HG03045 (cell line): ENCODE results near the gene TMPRSS11F.
"Not testable (repeated sequence)": the region's sequence is repeated elsewhere in the genome, so short reads cannot be mapped to it uniquely, and the experiment has no call there.

Experiments used
- ATAC-seq: cut with Tn5 transposase; IDR thresholded peaks from one replicate; pipeline ENCODE4 v1.9.1; 2021; ENCODE audit warnings: mild to moderate bottlenecking, moderate library complexity; ENCODE audit not compliant: unreplicated experiment

Gene TMPRSS11F

DNA sequence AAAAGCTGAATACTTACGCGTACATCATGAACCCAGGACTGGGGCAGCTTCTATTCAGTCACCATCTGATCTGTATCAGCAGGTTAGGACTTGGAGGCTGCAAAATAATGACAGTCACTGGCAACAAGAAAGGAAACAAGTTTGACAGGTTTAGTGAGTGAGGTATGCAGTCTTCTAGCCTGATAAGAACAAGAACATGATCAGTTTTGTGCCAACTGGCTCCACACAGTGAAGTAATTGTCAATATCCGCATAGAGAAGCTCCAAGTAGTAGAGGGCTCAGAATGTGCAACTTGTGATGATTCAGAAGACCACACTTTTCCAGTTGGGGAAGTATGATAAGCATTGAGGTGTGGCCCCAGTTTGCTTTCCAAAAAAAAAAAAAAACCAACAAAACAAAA, at the start of gene TMPRSS11F:
Gene TMPRSS11F, minus strand, starts transcription at position 77 of the 400 bp plus-strand sequence. Its CDS starts 49 bp downstream, at position 28.
- ATAC-seq, result no peak

DNA sequence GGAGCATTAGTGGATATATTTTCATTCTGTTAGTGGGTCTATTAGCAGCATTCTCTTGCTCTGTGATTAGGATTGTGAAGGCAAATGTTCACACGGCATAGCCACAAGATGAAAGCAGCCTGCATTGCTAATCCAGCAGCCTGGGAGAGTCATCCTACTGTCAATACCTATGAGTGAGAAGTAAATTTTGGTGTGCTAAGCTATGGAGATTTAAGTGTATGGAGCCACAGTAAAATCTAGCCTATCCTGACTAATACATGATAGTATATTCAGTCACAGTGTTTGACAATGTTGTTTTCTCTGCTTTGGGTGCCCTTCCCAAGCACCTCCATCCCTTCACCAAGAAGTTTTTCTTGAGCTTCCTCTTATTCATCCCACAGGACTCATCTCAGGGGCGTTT, 47.2 kb upstream of the TMPRSS11F start:
- ATAC-seq, result no peak

DNA sequence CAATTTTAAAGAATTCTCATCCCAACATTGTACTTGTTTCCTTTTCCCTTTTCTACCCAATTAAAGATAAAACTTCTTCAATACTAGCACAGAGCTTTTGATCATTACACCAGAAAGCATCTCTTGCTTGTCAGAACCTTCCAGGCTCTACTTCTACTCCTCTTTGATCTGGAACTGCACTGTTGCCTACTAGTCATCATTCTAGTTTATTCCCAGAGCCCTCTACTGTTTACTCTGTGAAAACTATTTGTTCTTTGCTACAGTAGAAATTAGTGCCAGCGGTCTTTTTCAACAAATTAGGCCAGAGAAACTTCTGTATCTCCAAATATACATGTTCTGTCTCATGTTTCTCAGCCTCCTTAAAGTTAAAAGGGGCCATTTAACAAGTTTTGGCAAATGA, 46.8 kb upstream of the TMPRSS11F start:
- ATAC-seq, result no peak

DNA sequence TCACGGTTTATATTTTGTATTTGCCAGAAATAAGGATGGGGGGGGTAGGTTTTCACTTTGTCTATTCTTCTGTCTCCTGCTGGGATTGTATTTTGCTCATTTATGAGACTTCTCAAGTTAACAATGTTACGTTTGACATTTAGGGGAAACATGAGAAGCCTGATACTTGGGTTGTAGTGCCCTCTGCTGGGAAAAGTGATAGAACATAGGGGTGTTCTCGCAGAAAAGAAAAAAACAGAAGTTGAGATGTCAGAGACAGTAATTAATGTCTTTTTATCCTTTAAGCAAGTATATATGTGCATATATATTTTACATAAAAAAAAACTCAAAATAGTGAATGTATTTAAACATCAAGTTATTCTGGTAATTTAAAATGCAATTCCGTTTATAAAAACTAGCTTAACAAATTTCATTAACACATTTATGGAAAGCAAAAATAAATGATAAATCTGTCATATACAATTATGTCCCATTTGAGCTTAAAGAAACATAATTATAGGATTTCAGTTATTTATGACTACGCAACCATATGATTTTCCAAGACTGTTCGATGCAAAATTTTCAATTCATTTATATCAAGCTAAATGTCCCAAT, 46.0 kb upstream of the TMPRSS11F start:
- ATAC-seq, result no peak

DNA sequence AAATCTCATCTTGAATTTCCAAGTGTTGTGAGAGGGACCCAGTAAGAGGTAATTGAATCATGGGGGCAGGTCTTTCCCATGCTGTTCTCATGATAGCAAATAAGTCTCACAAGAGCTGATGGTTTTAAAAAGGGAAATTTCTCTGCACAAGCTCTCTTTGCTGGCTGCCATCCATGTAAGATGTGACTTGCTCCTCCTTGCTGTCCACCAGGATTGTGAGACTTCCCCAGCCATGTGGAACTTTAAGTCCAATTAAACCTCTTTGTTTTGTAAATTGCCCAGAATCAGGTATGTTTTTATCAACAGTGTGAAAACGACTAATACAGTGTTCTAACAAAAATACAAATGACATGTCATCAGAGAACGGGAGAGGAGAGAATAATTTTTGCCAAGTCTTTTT, 44.7 kb upstream of the TMPRSS11F start:
- ATAC-seq, result not testable (repeated sequence)

DNA sequence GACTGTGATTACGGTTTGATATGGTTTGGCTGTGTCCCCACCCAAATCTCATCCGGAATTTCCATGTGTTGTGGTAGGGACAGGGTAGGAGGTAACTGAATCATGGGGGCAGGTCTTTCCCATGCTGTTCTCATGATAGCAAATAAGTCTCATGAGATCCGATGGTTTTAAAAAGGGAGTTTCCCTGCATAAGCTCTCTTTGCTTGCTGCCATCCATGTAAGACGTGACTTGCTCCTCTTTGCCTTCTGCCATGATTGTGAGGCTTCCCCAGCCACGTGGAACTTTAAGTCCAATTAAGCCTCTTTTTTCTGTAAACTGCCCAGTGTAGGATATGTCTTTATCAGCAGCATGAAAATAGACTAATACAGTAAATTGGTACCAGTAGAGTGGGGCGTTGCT, 42.5 kb upstream of the TMPRSS11F start:
- not testable (repeated sequence) for ATAC-seq

DNA sequence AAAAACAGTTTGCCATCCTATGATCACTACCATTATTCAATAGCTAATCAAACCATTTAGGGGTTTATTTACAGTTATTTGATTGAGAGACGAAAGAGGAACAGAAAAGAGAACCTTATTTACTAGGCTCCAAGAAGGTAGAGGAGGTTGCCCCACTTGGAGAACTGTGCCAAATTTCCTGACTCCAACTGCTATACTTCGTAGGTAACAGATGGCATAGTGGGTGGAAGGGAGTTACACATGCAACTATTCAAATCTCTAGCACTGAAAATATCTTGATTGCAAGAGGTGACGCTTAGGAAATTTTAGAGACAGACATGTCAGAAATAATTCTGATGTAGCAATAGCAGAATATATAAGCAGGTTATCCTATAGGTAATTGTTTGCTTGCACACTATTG, 38.0 kb upstream of the TMPRSS11F start:
- no peak for ATAC-seq

DNA sequence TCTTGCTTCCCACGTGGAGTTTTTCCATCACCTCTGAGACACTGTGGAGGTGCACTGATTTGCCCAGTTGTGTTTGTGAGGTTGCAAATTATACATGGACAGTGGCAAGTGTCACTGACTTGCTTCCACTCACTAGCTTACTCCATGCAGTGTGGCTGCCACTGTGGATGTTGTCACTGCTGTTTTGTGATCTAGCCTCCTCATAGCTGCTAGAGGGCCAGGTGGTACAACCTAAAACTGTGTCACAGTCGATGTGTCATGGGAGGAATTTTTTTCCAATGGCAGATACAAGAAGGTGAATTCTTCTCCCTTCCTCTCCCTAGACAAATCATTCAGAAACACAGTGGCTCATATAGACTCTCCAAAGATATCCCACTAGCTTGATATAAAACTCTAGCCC, 37.5 kb upstream of the TMPRSS11F start:
- ATAC-seq, result no peak

DNA sequence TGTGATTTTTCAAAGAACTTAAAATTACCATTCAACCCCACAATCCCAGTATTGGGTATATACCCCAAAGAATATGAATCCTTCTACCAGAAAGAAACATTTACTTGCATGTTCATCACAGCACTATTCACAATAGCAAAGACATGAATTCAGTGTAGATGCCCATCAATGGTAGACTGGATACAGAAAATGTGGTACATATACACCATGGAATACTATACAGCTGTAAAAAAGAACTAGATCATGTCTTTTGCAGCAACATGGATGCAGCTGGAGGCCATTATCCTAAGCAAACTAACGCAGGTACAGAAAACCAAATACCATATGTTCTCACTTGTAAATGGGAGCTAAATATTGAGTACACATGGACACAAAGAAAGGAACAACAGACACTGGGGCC, 34.1 kb upstream of the TMPRSS11F start:
- ATAC-seq, result no peak

DNA sequence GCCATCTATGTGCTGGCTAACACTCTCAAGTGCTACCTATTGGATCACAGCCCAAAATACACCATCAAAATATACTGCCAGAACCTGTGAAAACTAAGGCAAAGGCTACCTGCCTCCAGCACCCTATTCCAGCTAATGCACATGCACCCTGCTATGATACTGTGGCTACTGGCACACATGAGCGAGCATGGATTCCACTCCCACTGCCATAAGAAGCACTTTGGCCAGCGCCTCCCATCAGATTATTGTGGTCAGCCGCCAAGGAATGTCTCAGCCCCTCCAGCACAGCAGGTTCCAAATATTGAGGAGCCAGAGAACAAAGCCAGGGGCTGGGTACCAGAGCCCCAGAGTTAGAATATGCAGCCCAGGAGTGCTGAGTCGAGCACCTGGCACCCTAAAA, 32.5 kb upstream of the TMPRSS11F start:
- ATAC-seq, result no peak

DNA sequence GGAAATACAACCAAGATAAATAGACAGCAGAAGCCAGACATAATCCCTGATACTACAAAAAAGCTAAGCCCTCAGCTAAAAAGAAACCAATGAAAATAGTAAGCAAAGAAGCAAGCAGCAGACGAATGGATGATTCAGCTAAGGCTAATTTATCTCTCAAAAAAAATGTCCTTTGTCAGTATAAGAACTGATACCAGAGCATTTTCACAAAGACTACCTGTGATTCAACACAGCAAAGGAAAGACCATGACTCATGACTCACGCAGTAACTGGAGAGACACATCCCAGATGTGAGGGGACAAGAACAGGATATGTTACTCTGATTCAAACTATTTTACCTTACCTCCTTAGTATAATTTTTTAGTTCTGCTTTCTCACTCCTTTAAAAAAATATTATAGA, 22.7 kb upstream of the TMPRSS11F start:
- no peak for ATAC-seq

DNA sequence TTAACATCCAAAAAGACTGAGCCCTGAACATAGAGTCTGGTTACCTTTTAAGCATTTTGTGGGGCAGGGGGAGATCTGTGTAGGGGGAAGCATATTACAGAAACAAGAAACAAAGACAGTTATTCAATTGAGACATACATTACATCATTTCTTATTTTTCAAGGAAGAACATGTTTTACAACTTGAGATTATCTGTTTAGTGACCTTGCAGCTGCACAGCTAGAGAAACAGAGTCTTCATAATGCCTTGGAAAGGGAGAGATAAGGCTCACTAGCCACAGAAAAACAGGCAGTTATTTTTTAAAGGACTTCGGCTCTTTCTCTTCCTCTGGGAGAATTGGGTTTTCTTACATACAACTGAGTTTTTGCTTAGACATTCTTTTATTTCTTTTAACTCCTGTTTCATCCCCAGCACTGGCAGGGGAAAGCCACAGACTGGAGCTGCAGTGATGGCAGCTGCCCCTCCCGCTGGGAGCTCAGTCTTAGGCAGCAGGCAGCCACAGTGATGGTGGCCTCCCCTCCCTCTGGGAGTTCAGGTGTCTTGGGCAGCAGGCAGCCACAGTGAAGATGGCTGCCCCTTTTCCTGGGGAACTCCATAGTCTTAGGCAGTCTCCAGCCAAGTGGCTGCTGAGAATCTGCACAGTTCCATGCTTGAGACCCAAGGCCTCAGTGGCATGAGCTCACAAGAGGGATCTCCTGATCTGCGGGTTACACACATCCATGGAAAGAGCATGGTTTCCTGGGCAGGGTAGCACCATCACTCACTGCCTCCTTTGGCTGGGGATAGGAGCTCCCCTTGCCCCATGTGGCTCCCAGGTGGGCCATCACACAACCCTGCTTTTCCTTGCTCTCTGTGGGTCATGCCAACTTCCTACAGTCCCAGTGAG, 19.4 kb upstream of the TMPRSS11F start:
- ATAC-seq, result no peak

DNA sequence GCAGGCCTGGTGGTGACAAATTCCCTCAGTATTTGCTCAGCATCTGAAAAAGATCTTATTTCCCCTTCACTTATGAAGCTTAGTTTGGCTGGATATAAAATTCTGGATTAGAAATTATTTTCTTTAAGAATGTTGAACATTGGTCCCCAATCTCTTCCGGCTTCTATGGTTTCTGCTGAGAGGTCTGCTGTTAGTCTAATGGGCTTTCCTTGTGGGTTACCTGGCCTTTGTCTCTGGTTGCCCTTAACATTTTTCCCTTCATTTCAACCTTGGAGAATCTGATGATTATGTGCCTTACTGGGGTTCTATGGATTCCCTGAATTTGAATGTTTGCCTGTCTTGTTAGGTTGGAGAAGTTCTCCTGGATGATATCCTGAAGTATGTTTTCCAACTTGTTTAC, 17.4 kb upstream of the TMPRSS11F start:
- no peak for ATAC-seq

DNA sequence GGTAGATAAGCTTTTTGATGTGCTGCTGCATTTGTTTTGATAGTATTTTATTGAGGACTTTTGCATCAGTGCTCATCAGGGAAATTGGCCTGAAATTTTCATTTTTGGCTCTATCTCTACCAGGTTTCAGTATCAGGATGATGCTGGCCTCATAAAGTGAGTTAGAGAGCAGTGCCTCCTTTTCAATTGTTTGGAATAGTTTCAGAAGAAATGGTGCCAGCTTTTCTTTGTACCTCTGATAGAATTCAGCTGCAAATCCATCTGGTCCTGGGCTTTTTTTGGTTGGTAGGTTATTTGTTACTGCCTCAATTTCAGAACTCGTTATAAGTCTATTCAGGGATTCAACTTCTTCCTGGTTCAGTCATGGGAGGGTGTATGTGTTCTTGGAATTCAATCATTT, 15.6 kb upstream of the TMPRSS11F start:
- ATAC-seq, result no peak

DNA sequence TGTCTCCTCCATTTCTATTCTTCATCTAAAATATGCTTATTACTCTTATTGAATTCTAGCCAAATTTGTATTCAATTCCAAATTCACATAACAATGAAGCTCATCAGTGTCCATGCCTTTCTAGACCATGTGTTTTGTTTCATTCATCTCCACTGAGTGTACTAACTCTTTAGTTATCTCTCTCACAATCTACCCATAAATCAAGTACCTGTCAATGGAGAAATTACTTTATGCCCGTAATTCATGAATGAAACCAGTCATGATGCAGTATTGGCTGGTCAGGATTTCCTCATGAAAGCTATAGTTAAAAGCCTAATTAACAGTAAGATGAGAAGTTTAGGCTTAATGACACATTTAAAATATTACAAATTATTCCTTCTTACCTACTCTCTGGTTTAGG, 12.2 kb upstream of the TMPRSS11F start:
- ATAC-seq, result no peak

DNA sequence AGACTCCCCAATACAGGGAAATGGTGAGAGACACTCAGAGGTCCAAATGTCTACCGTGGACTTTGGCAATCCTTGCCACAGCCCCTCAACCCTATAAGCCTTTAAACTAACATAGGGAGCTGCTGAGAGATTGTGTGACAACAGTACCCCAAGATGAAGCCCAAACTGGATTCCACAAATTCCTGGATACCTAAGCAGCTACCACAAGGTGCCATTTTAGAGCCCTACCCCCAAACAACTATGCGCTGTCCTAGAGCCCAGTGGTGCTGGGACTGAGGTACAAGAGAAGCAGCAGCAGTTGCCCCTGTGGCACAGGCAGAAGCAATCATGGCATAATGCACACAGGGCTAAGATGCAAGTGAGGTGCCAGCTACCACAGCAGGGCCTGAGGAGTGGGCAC, 2.7 kb upstream of the TMPRSS11F start:
- no peak for ATAC-seq

DNA sequence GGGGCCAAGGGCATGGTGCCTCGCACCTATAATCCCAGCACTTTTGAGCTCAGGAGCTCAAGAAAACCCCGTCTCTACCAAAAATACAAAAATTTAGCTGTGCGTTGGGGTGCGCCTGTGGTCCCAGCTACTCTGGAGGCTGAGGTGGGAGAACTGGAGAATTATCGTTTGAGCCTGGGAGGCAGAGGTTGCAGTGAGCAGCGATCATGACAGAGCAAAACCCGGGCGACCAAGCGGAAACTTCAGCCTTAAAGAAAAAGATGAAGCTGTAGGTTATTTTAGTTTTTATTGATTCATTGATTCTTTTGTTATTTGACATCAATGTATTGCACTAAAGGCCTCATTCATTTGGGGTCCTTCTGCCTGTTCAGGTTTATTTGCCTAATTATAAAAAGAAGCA, 5.4 kb downstream of the TMPRSS11F start:
- no peak for ATAC-seq

DNA sequence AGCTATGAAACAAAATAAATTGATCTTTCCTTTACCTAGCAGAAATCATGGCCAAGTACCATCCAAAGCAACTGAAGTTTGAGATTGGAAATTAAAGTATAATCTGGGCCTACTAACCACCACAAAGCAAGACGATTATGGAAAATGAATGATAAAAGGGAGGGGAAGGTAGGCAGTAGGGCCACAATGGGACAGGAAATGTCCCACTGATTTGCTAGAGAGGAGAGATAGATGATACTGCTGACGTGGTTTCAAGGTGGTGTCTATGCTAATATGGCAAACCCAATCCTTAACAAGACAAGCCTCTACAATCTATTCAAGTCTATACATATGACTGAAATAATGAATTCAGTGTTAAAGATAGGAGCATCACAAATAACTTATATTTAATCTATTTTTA, 6.1 kb downstream of the TMPRSS11F start:
- ATAC-seq, result no peak

DNA sequence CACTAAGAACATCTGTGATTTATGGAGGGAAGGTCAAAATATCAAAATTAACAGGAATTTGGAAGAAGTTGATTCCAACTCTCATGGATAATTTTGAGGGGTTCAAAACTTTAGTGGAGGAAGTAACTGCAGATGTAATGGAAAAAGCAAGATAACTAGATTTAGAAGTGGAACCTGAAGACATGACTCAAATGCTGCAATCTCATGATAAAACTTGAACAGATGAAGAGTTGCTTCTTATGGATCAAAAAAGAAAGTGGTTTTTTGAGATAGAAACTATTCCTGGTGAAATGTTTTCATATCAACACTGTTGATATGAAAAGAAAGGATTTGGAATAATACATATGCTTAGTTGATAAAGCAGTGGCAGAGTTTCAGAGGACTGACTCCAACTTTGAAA, 9.7 kb downstream of the TMPRSS11F start:
- no peak for ATAC-seq

DNA sequence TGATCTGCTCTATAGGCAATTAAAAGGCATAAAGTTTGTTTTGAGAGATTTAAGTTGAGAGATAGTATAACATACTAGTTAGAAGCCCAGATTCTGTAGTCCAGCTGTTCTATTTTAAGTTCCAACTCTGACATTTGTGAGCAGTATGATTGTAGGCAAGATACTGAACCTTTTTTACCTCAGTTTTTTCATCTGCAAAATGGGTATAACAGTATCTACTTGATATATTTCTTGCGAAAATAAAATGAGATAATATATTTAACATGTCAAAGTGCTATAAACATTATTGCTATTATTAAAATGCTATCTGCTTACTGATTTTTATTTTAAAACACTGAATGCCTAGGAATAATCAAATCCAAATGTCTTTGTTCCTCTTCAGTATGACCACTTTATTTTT, 19.2 kb downstream of the TMPRSS11F start:
- ATAC-seq, result no peak

DNA sequence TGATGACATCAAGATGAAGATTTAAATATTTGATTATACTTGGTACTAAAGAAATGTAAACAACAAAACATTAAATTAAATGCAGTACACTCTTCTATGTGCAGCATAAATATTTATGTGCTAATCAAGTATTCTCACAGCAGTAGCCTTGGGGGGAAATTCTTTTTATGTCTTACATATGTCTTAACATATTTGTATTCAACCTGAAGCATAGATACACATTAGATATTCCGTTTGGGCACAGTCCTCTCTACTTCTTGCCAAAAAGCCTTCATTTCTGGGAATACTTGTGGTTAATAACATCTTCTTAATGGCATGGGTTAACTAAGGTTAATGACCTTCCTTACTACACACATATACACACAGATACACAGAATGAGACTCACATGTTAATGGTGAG, 19.8 kb downstream of the TMPRSS11F start:
- no peak for ATAC-seq

DNA sequence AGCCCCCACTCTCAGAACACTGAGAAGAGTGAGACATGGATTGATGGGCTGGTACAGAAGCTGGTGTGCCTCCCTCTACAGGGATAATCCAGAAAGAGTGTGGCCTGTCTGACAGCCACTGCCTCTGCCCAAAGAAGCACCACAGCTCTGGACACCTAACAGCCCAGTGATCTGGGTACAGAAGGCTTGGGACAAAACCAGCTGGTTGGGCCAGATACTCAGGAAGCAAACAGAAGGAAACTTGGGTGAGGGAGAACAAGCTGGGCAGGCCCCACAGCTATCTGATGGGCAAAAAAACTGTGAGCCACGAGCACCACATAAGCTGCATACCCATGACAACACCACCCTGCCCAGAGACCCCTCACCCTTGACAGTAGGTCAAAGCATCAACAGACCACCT, 46.9 kb downstream of the TMPRSS11F start:
- ATAC-seq, result no peak

DNA sequence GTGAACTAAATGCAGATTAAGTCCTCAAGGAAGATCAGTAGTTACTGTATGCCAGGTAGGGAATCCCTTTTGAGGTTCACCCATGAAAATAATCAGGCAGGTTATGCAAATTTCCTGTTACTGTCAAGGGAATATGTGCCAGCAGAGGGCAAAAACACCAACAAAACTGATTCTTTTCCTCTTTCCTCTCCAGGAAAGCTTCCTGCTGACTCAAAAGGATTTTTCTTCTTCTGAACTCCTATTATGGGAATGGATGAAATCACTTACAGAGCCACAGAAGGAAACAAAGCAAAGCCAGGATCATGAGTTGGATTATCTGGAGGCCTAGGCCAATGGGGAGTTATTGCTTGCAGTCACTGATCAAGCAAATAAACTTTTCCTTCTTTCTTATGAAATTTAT, 49.7 kb downstream of the TMPRSS11F start:
- no peak for ATAC-seq
